ENCODE results near the gene AEBP1. TPM values are rescaled to one million over a fixed set of nuclear protein-coding genes. Genes with fewer than 3 reads are reported as not detected.

The AEBP1 gene
- total RNA-seq, 4 donors from 2014 or later = 71.0 to 234 (median 156) TPM

GRCh38 chr7:44094883-44095592 is 9.1 kb upstream of the AEBP1 start:
- H3K4me1 ChIP-seq = peaks cover 0 to 52% (median 38%) of the 10 kb centered on the region in 4 donors
- TF ChIP-seq POLR2AphosphoS5 (IDR thresholded peaks at IDR 0.05) = no peak
- no peak for TF ChIP-seq EP300 (IDR thresholded peaks at IDR 0.05)
- TF ChIP-seq POLR2A (IDR thresholded peaks at IDR 0.05; ENCODE audit: low read depth) = no peak
- TF ChIP-seq CTCF (IDR thresholded peaks at IDR 0.05) = no peak
- intact Hi-C loops (cut with DNase I) = no loop called here
- no peaks in the 10 kb centered on the region for H3K9me3 ChIP-seq
- no peak overlapping the region for H3K4me3 ChIP-seq
- no peak for DNase-seq (ENCODE audit: extremely low spot score)
- no peaks in the 10 kb centered on the region for H3K27me3 ChIP-seq
- WGBS = 57% methylated on average over 2 of the region's 2 CpGs
- H3K36me3 ChIP-seq = no peaks in the 10 kb centered on the region
- peak overlapping the region; percentile 9 to 34 (median 20) for H3K27ac ChIP-seq (replicated peaks in 1 of 4)

GRCh38 chr7:44095781-44096180 is 8.4 kb upstream of the AEBP1 start:
- H3K4me3 ChIP-seq = no peak overlapping the region
- no peaks in the 10 kb centered on the region for H3K27me3 ChIP-seq
- intact Hi-C loops (cut with DNase I) = no loop called here
- TF ChIP-seq POLR2AphosphoS5 (IDR thresholded peaks at IDR 0.05) (no peak), POLR2A (IDR thresholded peaks at IDR 0.05; ENCODE audit: low read depth) (no peak), EP300 (IDR thresholded peaks at IDR 0.05) (no peak), CTCF (IDR thresholded peaks at IDR 0.05) (no peak)
- 100% methylated on average over 3 of the region's 3 CpGs for WGBS
- H3K27ac ChIP-seq (replicated peaks in 1 of 4) = peak overlapping the region in 1 of 4 donors; percentile 34
- no peaks in the 10 kb centered on the region for H3K36me3 ChIP-seq
- H3K9me3 ChIP-seq = no peaks in the 10 kb centered on the region
- H3K4me1 ChIP-seq = peaks cover 5 to 51% (median 37%) of the 10 kb centered on the region in 4 donors
- DNase-seq (ENCODE audit: extremely low spot score) = no peak

GRCh38 chr7:44096326-44096881 is 7.7 kb upstream of the AEBP1 start:
- H3K4me1 ChIP-seq = peaks cover 5 to 51% (median 37%) of the 10 kb centered on the region in 4 donors
- H3K36me3 ChIP-seq = no peaks in the 10 kb centered on the region
- 87% methylated on average over 8 of the region's 8 CpGs for WGBS
- no peak overlapping the region for H3K4me3 ChIP-seq
- DNase-seq (ENCODE audit: extremely low spot score) = no peak
- no peak overlapping the region for H3K27ac ChIP-seq (replicated peaks in 1 of 4)
- no peak for TF ChIP-seq EP300 (IDR thresholded peaks at IDR 0.05)
- TF ChIP-seq POLR2AphosphoS5 (IDR thresholded peaks at IDR 0.05) = no peak
- TF ChIP-seq CTCF (IDR thresholded peaks at IDR 0.05) = no peak
- no peak for TF ChIP-seq POLR2A (IDR thresholded peaks at IDR 0.05; ENCODE audit: low read depth)
- no peaks in the 10 kb centered on the region for H3K27me3 ChIP-seq
- H3K9me3 ChIP-seq = no peaks in the 10 kb centered on the region
- intact Hi-C loops (cut with DNase I) = no loop called here

GRCh38 chr7:44097064-44097932 is 6.8 kb upstream of the AEBP1 start:
- Histone ChIP-seq H3K4me1 (peaks cover 5 to 44% (median 40%) of the 10 kb centered on the region in 4 donors), H3K36me3 (no peaks in the 10 kb centered on the region), H3K27me3 (no peaks in the 10 kb centered on the region), H3K9me3 (no peaks in the 10 kb centered on the region), H3K27ac (replicated peaks in 1 of 4) (peak overlapping the region in 1 of 4 donors; percentile 7), H3K4me3 (no peak overlapping the region)
- TF ChIP-seq POLR2AphosphoS5 (IDR thresholded peaks at IDR 0.05) (no peak), POLR2A (IDR thresholded peaks at IDR 0.05; ENCODE audit: low read depth) (no peak), EP300 (IDR thresholded peaks at IDR 0.05) (no peak), CTCF (IDR thresholded peaks at IDR 0.05) (no peak)
- no peak for DNase-seq (ENCODE audit: extremely low spot score)
- WGBS = 84% methylated on average over 9 of the region's 9 CpGs
- intact Hi-C loops (cut with DNase I) = no loop called here

All from esophagus muscularis mucosa (tissue), 4 donors.